Small intestine (tissue), 7 donors: ENCODE measurements around the gene ENKUR. TPM values are rescaled to one million over a fixed set of nuclear protein-coding genes. Genes with fewer than 3 reads are reported as not detected.
A peak's percentile ranks its signal among the peaks of the same experiment; 100 is the strongest.
"Not testable (repeated sequence)": the region's sequence is repeated elsewhere in the genome, so short reads cannot be mapped to it uniquely, and the experiment has no call there.

Source experiments
- DNase-seq, 2 donors: peaks; one replicate each; pipeline versions ENCODE4 v3.0.0 to v3.0.0-alpha.2; 2013
- FAIRE-seq: peaks from 2 replicates; lab custom pipeline; 2012; peaks lifted over from hg19 to GRCh38; lab: Jason Lieb, UNC
- H3K27ac ChIP-seq, 3 donors: one replicate each; pipeline ENCODE4 v1.5.1; 2013; ENCODE audit warnings: low read length in 2 of 3, mild to moderate bottlenecking in 2 of 3, control low read depth in 1 of 3, inconsistent platforms in 1 of 3, low read depth in 1 of 3, moderate library complexity in 1 of 3
- H3K27me3 ChIP-seq, 3 donors: one replicate each; pipeline ENCODE4 v1.6.1; 2013; ENCODE audit warnings: low read length in 3 of 3, inconsistent platforms in 1 of 3; ENCODE audit not compliant: control insufficient read depth in 3 of 3, insufficient read depth in 3 of 3
- H3K36me3 ChIP-seq, 3 donors: one replicate each; pipeline ENCODE4 v1.6.1; 2013; ENCODE audit warnings: low read length in 3 of 3, inconsistent platforms in 1 of 3, low read depth in 1 of 3, mild to moderate bottlenecking in 1 of 3, moderate library complexity in 1 of 3; ENCODE audit not compliant: control insufficient read depth in 3 of 3, insufficient read depth in 2 of 3
- H3K4me1 ChIP-seq, 3 donors: one replicate each; pipeline ENCODE4 v1.6.1; 2013; ENCODE audit warnings: low read length in 2 of 3, inconsistent platforms in 1 of 3, low read depth in 1 of 3, mild to moderate bottlenecking in 1 of 3, moderate library complexity in 1 of 3; ENCODE audit not compliant: control insufficient read depth in 3 of 3, insufficient read depth in 2 of 3
- H3K4me3 ChIP-seq, 3 donors: one replicate each; pipeline ENCODE4 v1.5.1; 2013; ENCODE audit warnings: low read length in 3 of 3, control low read depth in 1 of 3, inconsistent platforms in 1 of 3, low read depth in 1 of 3, mild to moderate bottlenecking in 1 of 3, moderate library complexity in 1 of 3
- H3K9me3 ChIP-seq, 2 donors: one replicate each; pipeline ENCODE4 v1.6.1; 2013; ENCODE audit warnings: low read depth in 1 of 2, low read length in 1 of 2; ENCODE audit not compliant: control insufficient read depth in 2 of 2, insufficient read depth in 1 of 2
- WGBS, 3 donors: extraction: QIAGEN DNeasy Blood & Tissue Kit; methylation state at CpG; one replicate each; pipeline ENCODE4 v1.1.7; 2013; 5-methylcytosine and 5-hydroxymethylcytosine counted together
- polyA plus RNA-seq, 4 donors: library from polyadenylated mRNA; stranded (reverse) in 3 of 4; unstranded in 1 of 4; fragments of 200-250 nt in 3 of 4; fragments of 120-200 nt in 1 of 4; gene quantifications; one replicate each; pipeline versions ENCODE4 v1.2.1 to v1.2.3, GENCODE V29; 2013
- donor health status: healthy with polysubstance abuse.
- donor health status: control.
- donor health status: control.
- donor health status: Bipolar disorder and iron deficiency.
- donor health status: healthy.

The ENKUR gene
- polyA plus RNA-seq, 4 donors = 0.10 to 1.9 (median 1.2) TPM

DNA sequence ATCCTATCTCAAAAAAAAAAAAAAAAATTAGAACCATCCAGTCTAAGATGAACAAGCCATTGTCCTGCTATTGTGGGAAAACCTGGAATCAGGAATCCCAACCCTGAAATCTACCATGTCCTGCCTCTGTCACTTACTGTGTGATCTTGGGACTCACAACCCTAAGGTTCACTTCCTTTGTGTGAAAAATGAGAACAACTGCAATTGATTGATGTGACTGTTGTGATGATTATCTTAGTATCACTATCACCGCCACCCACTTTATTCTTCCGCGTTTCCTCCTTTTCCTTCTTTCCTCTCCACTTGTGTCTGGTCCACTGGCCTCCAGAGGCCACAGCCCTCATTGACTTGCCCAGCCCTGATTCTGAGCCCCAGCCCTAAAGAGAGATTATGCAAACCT is 50.9 kb downstream of the ENKUR start:
- WGBS, 3 donors = 86 to 90% (median 87%) methylated on average over 3 of the region's 3 CpGs
- Histone ChIP-seq H3K4me1 (peaks cover 0 to 9% (median 0%) of the 10 kb centered on the region in 3 donors), H3K36me3 (no peaks in the 10 kb centered on the region), H3K9me3 (no peaks in the 10 kb centered on the region), H3K27ac (no peak overlapping the region), H3K27me3 (no peaks in the 10 kb centered on the region), H3K4me3 (no peak overlapping the region)
- FAIRE-seq = no peak
- no peak for DNase-seq

DNA sequence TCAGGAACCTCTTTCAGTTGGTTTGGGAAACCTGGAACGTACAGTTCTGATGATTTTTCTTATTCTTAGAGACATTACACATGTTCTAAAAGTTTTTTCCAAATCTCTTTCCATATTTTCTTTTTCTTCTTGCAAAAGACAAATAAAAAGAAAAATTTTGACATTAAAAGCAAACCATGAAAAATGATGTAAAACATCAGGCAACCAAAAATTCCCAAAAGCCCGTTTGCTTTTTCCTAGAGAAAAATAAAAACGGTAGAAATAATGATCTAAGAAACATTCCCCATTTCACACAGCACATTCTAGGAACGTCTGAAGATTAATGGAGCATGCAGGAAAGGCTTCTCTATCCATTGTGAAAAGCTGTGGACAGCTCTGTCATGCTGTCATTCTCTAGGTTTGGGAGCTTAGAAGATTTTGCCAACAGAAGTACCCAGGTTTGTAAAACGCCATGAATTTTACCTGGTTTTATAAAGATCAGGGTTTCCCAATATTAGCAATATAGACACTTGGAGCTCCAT is 52.4 kb downstream of the ENKUR start:
- Histone ChIP-seq H3K4me1 (peaks cover 0 to 9% (median 0%) of the 10 kb centered on the region in 3 donors), H3K4me3 (no peak overlapping the region), H3K36me3 (no peaks in the 10 kb centered on the region), H3K27ac (peak overlapping the region in 1 of 3 donors; percentile 51), H3K27me3 (no peaks in the 10 kb centered on the region), H3K9me3 (no peaks in the 10 kb centered on the region)
- WGBS, 3 donors = 46 to 67% (median 47%) methylated on average over 5 of the region's 5 CpGs
- DNase-seq (no peak), FAIRE-seq (no peak)

DNA sequence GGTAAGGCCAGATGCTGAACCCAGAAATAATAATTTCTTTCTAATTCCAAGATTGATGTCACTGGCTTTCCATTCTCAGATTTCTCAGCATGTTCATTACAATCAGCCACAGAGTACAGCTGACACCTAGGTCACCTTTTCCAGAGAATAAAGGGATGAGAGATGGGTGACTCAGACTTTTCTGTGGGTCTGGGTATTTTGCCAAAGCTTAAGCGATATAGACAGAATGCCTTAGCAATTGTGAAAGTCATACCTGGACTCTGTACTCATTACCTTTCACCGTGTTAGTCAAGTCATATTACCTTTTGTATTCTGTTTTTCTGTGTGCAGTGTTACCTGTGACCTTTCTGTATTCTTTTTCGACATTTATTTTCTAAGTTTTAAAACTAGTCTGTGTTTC is 53.0 kb downstream of the ENKUR start:
- peak; percentile 88 to 94 for DNase-seq
- WGBS, 3 donors = 11 to 45% (median 22%) methylated on average over 3 of the region's 3 CpGs

DNA sequence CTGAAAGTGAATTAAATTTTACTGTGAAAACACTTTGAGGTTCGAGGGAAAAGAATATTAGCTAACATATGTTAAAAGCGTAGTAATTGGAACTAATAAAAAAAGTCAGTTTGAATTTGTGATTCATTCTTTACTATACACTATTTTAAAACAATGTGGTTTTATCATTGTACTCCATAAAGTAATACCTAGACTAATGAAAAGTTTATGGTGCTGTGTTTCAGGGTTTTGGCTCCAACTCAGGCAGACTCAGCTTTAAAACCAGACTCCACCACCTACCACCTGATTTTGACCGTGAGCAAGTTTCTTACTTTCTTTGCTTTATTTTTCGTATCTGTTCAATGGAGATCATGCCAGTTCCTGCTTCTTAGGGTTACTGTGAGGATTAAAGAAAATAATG is 54.4 kb downstream of the ENKUR start:
- Histone ChIP-seq H3K4me3 (no peak overlapping the region), H3K9me3 (no peaks in the 10 kb centered on the region), H3K27me3 (no peaks in the 10 kb centered on the region), H3K36me3 (no peaks in the 10 kb centered on the region), H3K27ac (no peak overlapping the region), H3K4me1 (peaks cover 0 to 9% (median 0%) of the 10 kb centered on the region in 3 donors)
- WGBS, 3 donors = 88 to 93% (median 89%) methylated on average over 4 of the region's 4 CpGs
- FAIRE-seq (no peak), DNase-seq (no peak)

More for the DNA sequence above, 53.0 kb downstream of the ENKUR start:
- peak overlapping the region in 2 of 3 donors; percentile 51 to 73 for H3K27ac ChIP-seq
- H3K9me3 ChIP-seq = no peaks in the 10 kb centered on the region
- no peaks in the 10 kb centered on the region for H3K36me3 ChIP-seq
- H3K27me3 ChIP-seq = no peaks in the 10 kb centered on the region
- H3K4me1 ChIP-seq = peaks cover 0 to 9% (median 0%) of the 10 kb centered on the region in 3 donors
- H3K4me3 ChIP-seq = no peak overlapping the region
- FAIRE-seq = no peak

DNA sequence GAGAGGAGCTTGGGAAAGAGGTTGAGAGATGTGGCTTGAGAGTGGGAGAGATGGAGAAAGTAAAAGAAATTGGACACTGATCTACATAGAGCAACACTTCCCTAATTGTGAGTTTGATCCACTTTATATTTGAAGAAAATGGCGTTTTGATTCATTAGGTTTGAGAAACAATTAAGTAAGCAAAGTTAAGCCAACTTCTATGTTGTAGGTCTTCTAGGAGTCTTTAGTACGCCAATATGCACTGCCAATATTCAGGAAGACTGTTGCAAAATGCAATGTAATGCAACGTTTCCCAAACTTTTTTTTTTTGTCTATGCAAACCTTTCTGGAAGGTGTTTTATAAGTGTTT is 56.6 kb downstream of the ENKUR start:
- Histone ChIP-seq H3K36me3 (no peaks in the 10 kb centered on the region), H3K4me1 (peaks cover 0 to 9% (median 0%) of the 10 kb centered on the region in 3 donors), H3K27ac (peak overlapping the region in 1 of 3 donors; percentile 3), H3K27me3 (no peaks in the 10 kb centered on the region), H3K4me3 (no peak overlapping the region), H3K9me3 (no peaks in the 10 kb centered on the region)
- 71 to 85% (median 75%) methylated on average over 3 of the region's 3 CpGs for WGBS, 3 donors
- DNase-seq (no peak), FAIRE-seq (no peak)

DNA sequence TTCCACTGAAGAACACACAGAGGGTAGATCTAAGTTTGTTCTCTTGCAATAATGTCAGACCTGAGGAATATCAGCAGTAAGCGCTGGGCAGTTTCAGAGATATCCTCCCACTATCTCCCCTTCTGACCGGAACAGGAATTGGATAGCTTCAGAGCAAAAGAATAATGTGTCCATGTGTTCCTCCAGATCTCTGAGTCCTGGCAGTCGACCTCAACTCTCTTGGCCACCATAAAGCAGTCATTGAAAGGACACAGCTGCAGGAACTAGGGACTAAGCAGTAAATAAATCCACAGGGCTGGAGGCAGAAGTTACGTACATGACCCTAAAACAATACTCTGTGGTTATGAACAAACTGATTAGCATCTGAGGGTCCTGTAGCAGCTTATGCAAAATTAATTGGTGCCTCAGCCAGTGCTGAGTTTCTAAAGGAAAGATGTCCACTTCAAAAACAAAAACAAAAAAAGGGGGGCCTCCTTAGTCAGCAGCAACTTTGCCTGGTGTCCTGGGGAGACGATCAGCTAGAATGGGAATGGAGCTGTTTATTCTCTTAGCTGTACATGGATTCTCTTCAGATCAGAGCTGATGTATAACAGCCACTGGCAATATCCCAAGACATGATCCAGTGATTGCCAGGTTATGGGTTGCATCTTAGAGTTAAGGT is 57.1 kb downstream of the ENKUR start:
- FAIRE-seq (no peak), DNase-seq (no peak)
- Histone ChIP-seq H3K4me3 (no peak overlapping the region), H3K4me1 (peaks cover 0 to 9% (median 0%) of the 10 kb centered on the region in 3 donors), H3K27me3 (no peaks in the 10 kb centered on the region), H3K36me3 (no peaks in the 10 kb centered on the region), H3K9me3 (no peaks in the 10 kb centered on the region), H3K27ac (peak overlapping the region in 2 of 3 donors; percentile 29 to 41)
- whole genome bisulfite sequencing, 3 donors = 58 to 72% (median 69%) methylated on average over 5 of the region's 5 CpGs

DNA sequence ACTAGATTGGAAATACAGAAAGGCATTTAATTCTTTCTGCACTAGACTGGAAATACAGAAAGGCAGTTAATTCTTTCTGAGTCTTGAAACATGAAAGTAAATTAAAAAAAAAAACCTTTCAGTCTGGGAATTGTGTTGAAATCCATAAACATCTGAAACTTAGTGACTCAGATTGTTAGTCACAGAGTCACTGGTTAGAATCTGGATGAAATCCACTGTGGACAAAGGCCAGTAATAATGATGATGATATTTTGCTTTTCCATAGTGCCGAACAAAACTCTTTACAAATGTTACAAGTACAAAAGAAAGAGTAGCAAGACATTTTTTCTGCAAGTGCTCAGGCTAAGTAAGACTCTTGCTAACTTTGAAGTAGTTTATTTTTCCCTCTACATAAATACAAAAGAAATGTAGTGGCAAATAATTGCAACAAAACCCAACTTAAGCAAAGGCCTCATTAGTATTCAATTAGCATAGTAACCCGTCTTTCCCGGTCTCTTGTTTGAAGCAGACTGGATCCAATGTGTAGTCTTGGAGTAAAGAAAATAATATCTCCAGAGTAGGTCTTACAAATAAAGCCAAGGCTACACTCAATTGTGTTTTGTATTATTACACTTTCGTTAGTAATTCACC is 57.8 kb downstream of the ENKUR start:
- H3K9me3 ChIP-seq = no peaks in the 10 kb centered on the region
- WGBS, 3 donors = 57 to 82% (median 74%) methylated on average over 4 of the region's 4 CpGs
- H3K27me3 ChIP-seq = no peaks in the 10 kb centered on the region
- peaks cover 0 to 11% (median 3%) of the 10 kb centered on the region in 3 donors for H3K4me1 ChIP-seq
- no peak for DNase-seq
- no peak for FAIRE-seq
- no peak overlapping the region for H3K4me3 ChIP-seq
- H3K27ac ChIP-seq = peak overlapping the region in 2 of 3 donors; percentile 29 to 41
- no peaks in the 10 kb centered on the region for H3K36me3 ChIP-seq

DNA sequence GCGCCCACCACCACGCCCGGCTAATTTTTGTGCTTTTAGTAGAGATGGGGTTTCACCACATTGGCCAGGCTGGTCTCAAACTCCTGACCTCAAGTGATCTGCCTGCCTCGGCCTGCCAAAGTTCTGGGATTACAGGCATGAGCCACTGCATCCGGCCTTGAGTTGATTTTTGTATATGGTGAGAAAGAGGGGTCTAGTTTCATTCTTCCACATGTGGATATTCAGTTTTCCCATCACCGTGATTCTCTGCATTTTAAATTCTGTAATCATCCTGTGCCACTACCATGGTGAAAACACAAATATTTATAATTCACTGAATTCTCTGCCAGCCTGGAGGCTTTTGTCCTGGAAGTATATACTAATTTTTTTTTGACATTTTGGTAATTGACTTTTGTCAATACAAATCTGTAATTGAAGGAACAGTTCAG is 58.3 kb downstream of the ENKUR start:
- Histone ChIP-seq H3K4me1 (peaks cover 0 to 10% (median 3%) of the 10 kb centered on the region in 3 donors), H3K27ac (peak overlapping the region in 1 of 3 donors; percentile 40)
- FAIRE-seq, H3K4me3 ChIP-seq, H3K9me3 ChIP-seq, H3K27me3 ChIP-seq, H3K36me3 ChIP-seq, DNase-seq: not testable (repeated sequence)
- 81 to 94% (median 90%) methylated on average over 6 of the region's 6 CpGs for WGBS, 3 donors
